ENCODE measurements around the gene SURF6.
"Not testable (repeated sequence)": the region's sequence is repeated elsewhere in the genome, so short reads cannot be mapped to it uniquely, and the experiment has no call there.

The SURF6 gene

GRCh38 chr9:133323211-133323610, 12.8 kb downstream of the SURF6 start:
- DNase-seq, result no peak

GRCh38 chr9:133322701-133323100, 13.3 kb downstream of the SURF6 start:
- DNase-seq, result no peak

DNA sequence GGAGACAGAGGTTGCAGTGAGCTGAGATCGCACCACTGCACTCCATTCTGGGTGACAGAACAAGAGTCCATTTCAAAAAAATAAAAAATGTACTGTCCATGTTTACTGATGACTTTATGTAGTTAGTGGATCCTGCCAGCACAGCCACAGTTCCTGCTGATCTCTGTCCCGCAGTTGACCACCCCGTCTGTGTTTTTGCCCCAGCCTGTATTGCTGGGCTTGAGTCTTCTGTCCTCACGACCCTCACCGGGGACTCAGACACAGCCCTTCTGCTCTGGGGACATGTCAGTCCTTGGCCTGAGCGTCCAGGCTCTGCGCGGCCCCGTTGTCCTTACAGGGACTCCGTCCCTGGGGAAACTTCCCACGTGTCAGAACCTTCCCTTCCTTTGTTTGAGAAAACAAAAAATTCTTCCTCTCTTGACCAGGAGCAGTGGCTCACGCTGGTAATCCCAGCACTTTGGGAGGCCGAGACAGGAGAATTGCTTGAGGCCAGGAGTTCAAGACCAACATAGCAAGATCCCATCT, 14.5 kb downstream of the SURF6 start:
- no peak for DNase-seq

- DNase-seq, result no peak
Measured at GRCh38 chr9:133320421-133320881, 15.5 kb downstream of the SURF6 start.

GRCh38 chr9:133317551-133317950, 18.4 kb downstream of the SURF6 start:
- DNase-seq, result not testable (repeated sequence)

DNA sequence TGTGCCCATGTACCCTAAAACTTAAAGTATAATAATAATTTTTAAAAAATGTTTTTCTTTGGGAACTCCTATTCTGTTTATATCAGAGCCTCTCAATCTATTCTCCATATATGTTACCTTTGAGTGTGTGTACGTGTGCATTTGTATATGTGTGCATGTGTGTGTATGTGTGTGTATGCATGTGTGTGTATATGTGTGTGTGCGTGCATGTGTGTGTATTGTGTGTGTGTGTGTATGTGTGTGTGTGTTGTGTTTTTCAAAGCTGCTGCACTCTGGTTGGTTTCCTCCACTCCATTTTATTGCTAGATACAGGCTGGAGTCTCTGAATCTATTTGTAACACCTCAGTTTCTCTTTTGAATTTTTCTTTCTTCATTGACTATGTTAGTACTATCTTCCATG, 20.0 kb downstream of the SURF6 start:
- no peak for DNase-seq

- DNase-seq, result no peak
Measured at GRCh38 chr9:133309608-133310007, 26.4 kb downstream of the SURF6 start.

DNA sequence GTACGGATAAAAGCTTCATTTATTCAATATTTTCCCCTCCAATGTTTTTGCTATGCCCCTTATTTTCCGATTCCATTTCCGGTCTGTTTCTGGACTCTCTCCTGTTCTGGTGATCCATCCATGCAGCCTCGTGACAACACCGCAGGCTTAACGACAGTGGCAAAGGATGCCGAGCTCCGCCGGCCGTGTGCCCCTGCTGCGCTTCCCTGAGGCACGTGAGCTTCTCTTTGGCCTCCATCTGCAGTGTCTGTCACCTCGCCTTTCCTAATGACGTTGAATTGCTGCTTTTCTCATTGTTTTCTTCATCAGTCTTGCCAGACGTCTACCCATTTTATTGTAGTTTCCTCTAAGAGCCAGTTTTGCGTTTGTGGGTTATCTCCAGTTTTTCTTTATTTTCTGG, 28.7 kb downstream of the SURF6 start:
- DNase-seq, result no peak

DNA sequence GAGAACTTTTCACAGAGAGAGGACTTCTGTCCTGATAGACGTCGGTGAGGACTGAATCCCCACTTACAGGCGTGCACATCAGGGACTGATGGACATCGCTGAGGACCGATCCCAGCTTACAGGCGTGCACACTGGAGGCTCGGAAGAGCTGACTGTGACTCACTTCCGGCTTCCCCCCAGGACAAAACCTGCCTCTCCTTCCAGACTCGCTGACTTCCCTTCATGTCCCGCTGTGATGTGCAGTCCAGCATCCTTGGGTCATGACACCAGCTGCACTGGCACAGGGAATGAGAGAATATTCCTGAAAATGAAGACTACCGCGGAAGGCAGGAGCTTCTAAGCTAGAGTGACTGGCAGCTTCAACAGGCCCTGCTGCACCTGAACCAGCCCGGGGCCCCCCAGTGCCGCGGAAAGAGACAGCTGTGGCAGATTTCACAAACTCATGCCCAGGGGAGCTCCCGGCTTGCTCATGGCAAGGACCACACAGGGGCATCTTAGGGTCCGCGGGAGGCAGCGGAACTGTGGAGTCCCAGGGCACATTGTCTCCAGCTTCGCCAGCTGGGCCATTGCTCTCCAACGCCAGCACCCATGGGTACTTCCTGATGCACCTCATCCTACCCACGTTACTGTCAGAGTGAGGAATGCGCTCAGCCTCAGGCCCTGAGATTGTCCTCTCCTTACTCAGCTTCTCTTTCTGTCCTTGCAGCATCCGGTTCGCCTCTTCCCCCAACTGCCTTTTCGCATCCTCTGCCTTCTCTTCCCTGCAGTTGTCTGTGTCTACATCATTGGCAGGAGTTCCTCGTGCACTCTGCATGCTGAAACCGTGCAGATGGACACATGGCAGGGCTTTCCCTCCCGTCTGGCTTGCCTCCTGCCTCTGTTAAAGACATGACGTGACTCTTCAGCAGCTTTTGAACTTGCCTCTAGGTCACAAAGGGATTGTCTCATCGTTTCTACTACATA, 29.5 kb downstream of the SURF6 start:
- DNase-seq, result no peak

DNA sequence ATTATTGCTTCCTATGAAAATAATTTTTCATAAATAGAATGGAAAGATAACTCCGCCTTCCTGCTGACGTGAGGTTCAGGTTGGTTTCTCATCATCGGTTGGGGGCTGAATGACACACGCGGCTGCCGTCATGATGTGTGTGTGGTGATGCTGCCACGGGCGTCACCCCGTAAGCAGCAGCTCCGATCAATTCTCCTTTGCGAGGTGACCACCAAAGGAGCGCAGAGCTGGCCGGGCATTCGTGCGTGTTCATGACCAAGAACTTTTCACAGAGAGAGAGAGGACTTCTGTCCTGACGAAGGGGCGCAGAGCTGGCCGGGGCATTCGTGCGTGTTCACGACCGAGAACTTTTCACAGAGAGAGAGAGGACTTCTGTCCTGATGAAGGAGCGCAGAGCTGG, 30.3 kb downstream of the SURF6 start:
- no peak for DNase-seq

DNA sequence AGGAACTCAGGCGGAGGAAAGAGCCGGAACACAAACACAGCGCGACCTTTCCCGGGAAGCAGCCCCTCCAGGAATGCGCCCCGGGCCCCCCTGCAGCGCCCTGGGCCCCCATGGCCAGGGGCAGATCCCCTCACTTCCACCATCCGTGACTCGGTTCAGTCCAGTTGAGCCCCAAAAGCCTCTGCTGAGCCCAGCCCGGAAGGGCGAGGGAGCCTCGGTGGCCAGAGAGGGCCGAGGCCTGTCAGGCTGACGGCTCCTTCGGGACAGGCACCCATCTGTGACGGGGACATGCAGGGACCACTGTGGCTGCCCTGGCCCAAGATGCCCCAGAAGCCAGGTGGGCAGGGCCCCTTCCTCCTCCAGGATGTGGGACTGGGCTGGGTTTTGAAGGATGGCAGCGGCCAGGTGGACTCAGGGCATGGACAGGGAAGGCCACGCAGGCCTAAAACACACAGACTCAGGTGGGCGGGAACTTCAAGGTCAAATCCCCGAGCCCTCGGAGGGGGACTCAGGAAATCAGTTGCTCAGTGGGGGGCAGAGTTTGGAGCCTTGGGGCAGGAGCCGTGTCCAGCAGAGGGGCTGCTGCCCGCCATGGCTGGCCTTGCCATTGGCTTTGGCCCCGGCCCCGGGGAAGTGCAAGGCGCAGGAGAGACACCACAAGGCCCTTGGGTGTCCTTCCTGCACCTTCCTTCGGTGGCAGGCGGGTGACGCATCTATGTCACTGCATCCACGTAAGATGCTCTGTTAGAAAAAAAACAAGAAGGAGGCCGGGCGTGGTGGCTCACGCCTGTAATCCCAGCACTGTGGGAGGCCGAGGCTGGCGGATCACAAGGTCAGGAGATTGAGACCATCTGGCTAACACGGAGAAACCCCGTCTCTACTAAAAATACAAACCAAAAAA, 31.3 kb downstream of the SURF6 start:
- no peak for DNase-seq

DNA sequence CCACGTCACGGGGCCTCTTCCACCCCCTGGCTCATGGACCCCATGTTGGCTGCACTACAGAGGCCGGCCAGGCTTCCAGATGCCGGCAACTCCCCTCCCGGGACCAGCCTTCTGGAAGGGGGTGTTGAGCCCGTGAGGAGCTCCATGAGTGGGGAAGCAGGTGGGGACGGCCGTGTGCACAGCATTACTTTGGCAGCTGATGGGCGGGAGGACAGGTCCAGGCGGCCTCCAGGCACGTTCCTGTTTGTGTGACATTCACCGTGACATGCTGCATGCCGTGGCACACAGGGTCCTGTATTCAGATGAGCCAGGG, 31.9 kb downstream of the SURF6 start:
- no peak for DNase-seq

GRCh38 chr9:133303266-133304157, 32.5 kb downstream of the SURF6 start:
- DNase-seq, result no peak

DNA sequence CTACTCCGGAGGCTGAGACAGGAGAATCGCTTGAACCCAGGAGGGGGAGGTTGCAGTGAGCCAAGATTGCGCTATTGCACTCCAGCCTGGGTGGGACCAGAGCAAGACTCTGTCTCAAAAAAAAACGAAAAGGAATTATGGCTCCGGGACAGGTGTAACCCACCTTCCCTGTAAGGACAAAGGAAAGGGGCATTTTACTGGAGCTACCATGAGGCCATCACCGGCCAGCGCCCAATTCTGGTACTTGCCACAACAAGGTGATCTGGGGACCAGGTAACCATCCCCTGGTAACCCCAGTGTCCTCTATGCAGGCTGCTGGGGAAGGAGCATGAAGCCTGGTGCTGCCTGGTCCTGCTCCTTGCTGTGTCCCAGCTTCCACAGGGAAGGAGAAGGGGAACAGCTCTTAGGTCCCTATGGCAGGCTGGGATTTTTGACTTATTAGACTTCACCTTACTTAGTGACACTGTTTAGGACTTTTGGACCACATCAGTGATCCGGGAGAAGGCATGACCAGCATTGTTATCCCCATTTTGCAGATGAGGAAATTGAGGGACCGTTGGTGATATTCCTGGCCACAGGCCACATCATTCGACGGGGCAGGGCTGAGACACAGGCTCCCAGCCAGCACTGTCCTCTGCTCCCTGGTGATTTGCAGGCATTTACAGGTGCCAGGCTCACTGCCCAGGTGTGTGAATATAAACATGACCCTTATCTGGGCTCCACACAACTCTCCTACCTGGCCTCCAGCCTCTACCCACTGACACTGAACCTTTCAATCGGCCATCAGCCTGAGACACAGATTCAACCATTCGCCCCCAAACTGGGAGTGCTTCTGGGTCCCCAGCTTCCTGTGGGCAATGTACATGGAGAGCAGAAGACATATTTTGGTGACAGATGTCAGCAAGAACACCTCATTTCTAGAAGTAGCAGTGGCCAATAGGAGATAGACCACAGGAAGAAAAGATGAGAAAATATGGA, 34.4 kb downstream of the SURF6 start:
- no peak for DNase-seq

DNA sequence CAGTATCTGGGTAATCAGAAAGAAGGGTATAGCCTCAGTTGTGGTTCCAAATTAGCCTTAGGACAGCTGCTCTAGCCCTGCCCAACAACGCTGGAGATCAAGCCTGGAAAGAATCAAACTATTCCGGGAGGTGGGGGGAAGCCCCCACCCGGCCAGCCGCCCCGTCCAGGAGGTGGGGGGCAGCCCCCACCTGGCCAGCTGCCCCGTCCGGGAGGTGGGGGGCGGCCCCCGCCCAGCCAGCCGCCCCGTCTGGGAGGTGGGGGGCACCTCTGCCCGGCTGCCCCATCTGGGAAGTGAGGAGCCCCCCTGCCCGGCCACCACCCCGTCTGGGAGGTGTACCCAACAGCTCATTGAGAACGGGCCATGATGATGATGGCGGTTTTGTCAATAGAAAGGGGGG, 36.0 kb downstream of the SURF6 start:
- not testable (repeated sequence) for DNase-seq

DNA sequence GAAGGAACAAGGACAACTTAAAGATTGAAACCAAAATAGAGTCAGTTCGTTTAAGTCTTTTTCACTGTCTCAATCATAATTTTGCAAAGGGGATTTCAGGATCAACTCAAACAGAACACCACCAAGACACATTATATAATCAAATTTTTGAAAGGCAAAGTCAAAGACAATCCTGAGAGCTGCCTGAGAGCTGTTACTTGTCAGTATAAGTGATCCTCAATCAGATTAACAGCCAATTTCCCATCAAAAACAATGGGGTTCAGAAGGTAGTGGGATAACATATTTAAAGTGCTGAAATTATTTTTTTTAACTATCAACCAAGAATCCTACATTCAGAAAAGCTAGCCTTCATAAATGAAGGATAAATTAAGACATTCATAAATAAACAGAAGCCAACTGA, 41.7 kb downstream of the SURF6 start:
- DNase-seq, result no peak

- DNase-seq, result no peak
Measured at GRCh38 chr9:133290751-133291302, 45.2 kb downstream of the SURF6 start.

GRCh38 chr9:133286523-133286922, 49.5 kb downstream of the SURF6 start:
- DNase-seq, result no peak

DNA sequence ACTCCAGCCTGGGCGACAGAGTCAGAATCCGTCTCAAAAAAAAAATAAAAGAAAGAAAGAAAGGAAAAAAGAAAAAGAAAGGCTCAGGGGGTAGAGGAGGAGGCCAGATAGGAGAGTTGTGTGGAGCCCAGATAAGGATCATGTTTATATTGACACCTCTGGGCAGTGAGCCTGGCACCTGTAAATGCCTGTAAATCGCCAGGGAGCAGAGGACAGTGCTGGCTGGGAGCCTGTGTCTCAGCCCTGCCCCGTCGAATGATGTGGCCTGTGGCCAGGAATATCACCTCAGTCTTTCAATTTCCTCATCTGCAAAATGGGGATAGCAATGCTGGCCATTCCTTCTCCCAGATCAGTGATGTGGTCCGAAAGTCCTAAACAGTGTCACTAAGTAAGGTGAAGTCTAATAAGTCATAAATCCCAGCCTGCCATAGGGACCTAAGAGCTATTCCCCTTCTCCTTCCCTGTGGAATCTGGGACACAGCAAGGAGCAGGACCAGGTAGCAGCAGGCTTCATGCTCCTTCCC, 50.7 kb downstream of the SURF6 start:
- DNase-seq, result no peak

- DNase-seq, result no peak
Measured at GRCh38 chr9:133284362-133284761, 51.6 kb downstream of the SURF6 start.
